GM18508 (cell line): ENCODE measurements around the gene PRKCD.

ENCODE experiments used
- ATAC-seq: cut with Tn5 transposase; IDR thresholded peaks from one replicate; pipeline ENCODE4 v1.9.1; 2021; ENCODE audit warnings: moderate number of reproducible peaks; ENCODE audit not compliant: insufficient read depth, unreplicated experiment

The PRKCD gene

DNA sequence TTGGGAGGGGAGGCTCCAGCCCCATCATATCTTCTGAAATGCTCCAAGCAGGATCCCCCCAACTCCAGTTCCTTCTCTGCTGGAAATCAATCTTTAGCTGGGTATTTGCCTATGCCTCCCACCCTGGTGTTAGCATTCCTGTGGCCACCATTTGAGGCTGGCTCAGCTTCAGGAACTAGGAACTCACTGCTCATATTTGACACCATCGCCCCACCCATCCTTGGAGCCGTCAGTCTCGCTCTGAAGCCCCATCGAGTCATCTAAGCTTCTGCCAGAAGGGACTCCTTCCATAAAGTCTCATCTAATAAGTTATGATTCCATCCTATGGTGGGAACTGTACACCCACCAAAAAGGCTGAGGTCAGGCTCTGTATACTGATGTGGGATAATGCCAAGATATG lies 26.4 kb downstream of the PRKCD start:
- no peak for ATAC-seq

DNA sequence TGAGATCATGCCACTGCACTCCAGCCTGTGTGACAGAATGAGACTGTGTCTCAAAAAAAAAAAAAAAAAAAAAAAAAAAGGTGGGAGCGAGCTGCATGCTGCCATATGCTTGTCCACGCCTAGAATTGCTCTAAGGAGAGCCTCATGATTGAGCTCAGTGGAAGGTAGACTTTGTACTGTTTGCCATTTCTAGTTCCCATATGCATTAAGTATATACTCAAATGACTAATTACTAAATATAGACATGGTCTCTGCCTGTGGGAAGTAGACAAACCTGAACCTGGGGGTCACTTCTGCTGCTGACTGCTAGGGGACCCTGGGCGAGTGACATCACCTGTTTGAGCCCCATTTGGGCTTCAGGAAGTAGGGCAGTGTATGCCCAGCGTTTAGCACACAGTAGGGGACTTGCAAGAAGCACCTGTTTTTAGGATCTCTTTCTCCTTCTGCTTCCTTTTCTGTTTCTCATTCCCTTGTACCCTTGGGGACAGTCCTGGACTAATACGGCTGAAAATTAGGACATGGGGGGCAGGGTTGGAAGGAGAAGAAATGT lies 27.2 kb downstream of the PRKCD start:
- ATAC-seq = no peak

DNA sequence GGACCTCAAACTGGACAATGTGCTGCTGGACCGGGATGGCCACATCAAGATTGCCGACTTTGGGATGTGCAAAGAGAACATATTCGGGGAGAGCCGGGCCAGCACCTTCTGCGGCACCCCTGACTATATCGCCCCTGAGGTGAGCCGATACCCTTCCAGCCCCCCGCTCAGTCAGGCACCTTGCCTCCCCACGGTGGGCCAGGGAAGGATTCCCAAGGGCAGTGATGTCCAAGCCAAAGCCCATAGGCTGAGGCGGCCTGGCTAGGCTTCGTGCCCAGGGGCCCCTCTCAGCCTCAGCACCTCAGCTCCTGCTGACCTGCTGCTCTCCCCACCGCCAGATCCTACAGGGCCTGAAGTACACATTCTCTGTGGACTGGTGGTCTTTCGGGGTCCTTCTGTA lies 27.7 kb downstream of the PRKCD start:
- no peak for ATAC-seq

DNA sequence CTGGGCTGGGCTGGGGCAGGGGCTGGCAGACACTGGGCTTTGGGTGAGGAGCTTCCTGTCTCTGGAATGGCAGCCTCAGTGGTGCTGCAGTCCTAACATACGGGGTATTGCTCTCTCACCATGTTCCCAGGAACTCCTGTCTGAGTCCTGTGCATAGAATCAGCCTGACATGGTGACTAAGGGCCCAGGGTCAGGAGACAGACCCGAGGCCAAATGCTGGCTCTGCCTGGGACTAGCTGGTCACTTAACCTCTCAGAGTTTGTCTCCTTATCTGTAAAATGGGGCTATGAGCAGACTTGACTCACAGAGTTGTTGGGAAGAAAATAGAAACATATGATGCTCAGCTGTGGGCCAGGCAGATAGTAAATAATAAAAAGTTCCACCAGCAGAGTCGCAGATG lies 28.3 kb downstream of the PRKCD start:
- ATAC-seq = no peak

DNA sequence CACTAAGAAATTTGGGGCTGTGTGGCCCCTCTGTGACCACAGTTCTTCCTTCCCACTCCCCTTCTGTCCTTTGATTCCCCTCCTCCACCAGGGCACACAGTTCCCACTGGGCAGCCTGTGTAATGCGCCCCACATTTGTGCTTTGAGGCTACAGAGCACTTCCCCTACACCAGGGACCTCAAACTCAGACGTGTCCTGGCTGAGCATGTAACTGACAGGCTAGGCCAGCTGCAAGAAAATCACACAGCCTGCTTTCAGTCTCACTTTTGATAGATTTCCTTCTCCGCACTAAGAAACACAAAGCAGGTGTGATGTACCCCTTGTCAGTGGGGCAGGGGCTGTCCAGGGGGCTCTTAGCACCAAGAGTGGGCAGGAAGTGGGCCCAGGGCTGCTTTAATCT lies 29.6 kb downstream of the PRKCD start:
- ATAC-seq = no peak

DNA sequence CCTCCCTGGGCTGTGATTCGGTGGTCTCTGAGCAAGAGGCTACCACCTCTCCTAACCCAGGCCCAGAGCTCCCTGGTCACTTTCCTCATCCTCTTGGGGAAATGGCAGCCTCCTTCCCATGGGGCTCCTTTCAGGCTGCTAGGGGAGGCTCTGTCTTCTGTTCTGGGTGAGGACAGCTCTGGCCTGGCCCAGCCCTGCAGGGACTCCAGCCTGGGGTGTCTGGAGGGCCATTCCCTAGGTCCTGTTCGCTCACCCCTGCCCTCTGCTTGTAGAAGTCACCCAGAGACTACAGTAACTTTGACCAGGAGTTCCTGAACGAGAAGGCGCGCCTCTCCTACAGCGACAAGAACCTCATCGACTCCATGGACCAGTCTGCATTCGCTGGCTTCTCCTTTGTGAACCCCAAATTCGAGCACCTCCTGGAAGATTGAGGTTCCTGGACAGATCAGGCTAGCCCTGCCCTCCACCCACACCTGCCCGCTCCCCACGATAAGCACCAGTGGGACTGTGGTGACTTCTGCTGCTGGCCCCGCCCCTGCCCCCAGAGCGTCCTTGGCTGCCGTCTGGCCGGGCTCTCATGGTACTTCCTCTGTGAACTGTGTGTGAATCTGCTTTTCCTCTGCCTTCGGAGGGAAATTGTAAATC lies 30.9 kb downstream of the PRKCD start:
- ATAC-seq = no peak

DNA sequence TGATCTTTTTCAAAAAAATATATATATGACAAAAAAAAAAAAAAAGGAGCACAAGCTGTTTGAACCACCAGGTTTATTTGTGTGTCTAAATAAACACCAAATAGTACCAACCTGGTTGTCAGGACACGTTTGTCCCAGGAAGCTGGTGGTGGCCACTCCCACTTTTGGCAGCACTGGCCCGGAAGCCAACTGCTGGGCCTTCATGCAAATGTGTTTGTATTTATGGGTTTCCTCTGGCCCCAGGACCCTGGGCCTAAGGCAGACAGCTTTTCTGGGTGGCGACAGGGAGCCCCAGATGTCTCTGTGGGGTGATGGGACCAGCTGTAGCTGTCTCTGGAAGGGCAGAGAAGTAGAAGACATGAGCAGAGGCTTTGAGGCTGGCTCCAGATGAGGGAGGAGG lies 31.6 kb downstream of the PRKCD start:
- no peak for ATAC-seq

DNA sequence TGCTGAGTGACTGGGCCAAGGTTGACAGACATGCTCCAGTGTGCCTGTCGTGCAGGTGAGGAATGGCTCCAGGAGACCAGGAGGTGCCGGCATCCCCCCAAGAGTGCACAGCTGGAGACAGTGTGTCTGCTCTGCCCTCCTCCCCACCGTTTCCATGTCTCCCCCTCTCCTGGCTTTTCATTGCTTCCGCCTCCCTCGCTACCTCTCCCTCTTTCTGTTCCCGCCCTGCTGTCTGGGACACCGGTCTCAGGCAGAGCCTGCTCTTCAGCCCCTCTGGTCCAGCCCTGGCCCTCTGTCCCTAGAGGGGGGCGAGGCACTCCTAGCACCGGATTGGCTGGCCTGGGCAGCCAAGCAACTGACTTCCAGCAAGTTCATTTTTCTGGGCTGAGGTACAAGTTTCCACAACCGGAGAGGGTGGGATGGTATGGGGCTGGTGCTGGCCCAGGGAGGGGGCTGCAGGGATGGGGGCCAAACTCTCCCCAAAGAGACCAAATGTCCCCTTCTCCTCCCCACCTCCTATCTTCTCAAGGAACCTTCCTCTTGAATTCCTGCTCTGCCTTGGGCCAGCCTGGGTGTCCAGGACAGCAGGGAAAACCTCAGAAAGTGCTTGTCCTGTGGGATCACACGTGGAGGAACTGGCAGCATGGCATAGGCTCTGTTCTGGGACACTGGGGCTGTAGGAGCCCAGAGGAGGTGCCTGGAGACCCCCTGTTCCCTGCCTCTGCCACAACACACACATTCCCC lies 32.6 kb downstream of the PRKCD start:
- ATAC-seq = no peak

DNA sequence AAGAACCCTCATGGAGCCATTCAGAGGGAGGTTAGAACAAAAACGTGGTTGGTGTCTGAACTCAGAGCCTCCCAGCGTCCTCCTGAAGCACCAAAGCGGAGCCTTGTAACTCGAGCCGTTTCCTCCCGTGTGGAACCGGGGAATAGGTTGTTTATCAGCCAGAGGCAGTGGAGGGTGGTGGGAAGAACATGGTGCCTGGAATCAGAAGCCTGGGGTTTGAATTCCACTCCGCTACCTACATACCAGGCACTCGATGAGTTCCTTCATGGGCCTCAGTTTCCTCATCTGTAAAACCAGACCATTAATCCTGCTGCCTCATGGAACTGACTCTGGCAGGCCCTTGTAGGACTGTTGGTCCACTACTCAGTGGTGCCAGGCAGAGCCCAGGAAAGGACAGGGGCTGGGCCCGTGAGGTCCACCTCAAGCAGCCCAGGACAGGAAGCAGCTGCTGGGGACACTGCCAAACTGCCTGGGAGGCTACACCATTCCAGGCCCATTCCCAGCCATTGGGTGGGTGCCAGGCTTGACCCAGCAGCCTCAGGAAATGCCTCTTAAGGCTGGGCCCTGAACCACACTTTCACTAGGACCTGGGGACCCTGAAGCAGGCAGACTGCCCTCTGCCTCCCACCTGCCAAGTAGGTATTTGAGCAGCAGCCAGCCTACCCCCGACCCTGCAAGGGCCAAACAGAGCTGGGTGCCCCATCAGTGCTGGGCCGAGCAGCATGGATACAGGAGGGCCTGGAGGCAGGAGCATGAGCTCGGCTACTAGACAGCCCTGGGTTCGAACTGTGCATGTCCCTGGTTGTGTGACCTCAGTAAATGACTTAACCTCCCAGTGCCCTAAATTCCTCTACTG lies 33.4 kb downstream of the PRKCD start:
- no peak for ATAC-seq

DNA sequence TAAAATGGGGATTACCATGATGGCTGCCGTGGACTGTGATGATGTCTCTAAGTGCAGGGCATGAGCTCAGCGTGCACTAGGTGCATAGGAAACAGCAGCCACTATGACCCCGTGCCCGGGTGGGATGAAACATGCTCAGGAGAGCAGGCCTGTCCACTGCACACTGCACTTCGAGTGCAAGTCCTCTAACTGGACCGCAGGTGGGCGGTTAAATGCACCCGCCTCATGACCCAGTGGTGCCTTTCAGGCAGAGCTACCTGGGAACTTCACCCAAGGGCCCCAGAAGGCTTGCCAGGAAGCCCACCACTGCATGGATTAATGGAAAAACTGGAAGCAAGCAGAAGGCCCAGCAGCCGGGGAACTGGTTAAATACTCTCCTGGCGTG lies 34.0 kb downstream of the PRKCD start:
- no peak for ATAC-seq

DNA sequence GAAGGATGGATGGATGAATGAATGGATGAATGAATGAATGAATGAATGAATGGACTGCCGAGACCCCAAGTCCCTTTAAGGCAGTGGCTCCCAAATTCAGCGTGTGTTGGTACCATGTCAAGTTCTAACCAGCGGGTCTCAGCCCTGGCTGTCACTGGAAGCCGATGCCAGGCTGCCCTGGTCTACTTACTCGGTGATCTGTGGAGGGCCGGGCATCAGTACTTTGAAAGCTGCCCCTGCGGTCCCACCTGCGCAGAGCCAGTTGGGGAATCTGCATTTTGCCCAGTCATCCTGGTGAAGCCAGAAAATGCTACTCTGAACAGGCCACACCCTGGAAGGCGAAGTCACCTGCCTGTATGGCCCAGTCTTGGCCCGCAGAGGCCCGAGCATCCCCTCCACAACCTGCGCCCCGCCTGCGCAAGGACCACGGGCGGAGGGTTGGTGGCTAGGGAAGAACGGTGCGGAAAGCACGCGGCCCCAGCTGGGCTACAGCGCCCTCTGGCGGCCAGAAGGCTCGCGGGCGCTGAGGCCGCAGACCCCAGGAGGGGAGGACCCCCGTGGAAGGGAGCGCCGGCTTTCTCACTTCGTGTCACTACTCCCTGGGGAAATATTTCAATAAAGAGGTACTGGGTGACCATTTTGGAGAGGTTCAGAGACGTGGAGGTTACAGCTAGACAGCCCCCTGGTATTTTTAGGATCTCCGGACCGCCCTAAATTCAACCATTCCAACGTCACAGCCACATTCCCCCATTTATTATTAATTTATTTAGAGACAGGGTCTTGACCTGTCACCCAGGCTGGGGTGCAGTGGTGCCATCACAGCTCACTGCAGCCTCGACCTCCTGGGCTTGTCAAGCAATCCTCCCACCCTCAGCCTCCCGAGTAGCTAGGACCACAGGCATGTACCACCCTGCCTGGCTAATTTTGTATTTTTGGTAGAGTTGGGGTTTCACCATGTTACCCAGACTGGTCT lies 34.9 kb downstream of the PRKCD start:
- ATAC-seq = no peak

DNA sequence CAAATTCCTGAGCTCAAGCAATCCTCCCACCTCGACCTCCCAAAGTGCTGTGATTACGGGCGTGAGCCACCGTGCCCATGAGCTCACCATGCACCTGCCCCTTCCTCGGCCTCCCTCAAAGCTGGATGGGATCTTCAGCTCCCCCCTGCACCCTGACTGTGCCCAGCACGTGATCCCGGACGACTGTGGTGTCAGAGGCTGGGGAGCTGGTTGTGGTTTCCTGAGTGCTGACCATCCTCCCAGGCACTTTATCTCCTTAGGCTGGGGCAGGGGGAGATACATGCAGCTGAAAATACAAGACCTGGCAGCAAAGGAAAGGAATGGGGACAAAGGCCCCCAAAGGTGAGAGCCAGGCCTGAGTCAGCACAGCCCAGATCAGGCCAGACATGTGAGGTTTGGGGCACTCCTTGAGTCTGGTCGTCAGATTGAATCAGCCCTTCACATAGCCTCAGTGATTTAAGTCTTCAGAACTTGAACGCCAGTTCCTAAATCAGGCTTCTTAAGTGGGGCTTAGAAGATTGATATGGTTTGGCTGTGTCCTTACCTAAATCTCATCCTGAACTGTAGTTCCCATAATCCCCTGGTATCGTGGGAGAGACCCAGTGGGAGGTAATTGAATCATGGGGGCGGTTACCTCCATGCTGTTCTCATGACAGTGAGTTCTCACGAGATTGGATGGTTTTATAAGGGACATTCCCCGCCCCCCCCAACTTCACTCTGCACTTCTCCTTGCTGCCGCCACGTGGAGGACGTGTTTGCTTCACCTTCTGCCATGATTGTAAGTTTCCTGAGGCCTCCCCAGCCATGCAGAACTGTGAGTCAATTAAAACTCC lies 35.8 kb downstream of the PRKCD start:
- ATAC-seq = no peak

DNA sequence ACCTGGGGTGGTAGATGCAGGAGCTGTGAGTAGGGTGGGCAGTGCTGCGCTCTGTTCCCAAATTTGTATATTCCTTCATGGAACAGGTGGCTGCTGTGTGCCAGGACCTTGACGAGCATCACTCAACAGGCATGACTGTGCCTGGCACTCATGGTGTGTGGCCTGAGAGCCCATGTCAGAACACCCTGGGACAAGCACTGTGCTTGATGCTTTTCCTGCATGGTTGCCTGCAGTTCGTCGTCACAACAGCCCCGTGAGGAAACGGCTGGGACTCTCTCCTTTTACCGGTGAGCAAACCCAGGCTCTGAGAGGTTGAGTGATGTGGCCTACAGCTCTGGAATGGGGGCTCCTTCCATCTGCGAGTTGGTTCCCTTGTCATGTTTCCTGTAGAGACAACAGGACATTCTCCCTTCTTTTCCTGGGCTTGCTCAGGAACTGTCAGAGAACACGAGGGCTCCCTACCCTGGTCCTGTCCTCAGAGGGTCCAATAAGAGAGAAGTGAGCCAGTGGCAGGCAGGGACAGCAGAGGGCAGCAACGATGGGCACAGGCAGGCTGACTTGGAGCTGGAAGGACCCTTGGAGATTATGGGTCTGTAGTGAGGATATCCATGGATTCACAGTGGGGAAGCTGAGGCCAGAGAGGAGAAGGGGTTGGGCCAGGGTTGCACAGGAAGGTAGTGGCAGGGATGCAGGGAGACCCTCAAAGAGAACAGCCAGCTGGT lies 37.4 kb downstream of the PRKCD start:
- no peak for ATAC-seq

DNA sequence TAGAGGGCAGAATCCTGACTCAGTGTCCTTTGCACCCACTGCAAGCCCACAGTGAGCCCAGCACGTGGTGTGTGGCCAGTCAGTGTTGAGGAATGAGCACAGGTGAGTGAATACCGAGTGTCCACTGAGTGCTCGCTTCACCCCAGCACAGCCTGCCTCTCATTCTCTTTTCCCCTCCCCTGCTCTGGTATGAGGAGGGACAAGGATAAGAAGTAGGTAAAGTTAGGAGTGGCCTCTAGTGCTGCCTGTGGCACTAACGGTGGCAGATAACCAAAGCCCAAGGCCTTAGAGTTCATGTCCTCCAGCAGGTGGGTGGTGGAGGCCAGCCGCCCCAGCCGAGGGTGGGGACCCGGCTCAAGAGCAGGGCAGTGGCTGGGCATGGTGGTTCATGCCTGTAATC lies 38.0 kb downstream of the PRKCD start:
- ATAC-seq = no peak

DNA sequence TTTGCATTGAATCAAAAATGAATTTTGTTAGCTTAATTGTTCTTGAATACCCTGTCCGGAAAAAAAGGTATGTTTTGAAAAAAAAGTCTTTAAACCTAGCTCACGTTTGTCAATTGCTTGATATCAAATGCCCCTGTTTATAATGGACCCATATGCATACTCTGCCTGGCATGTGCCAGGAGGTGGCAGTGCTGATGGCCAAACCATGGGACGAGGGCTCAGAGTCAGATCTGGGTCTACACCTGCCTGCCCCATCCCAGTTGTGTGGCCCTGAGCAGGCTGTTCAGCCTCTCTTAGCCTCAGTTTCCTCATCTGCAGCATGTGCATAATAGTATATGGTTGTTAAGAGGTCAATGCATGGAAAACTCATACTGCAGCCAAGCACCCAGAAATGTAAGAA lies 38.8 kb downstream of the PRKCD start:
- no peak for ATAC-seq

DNA sequence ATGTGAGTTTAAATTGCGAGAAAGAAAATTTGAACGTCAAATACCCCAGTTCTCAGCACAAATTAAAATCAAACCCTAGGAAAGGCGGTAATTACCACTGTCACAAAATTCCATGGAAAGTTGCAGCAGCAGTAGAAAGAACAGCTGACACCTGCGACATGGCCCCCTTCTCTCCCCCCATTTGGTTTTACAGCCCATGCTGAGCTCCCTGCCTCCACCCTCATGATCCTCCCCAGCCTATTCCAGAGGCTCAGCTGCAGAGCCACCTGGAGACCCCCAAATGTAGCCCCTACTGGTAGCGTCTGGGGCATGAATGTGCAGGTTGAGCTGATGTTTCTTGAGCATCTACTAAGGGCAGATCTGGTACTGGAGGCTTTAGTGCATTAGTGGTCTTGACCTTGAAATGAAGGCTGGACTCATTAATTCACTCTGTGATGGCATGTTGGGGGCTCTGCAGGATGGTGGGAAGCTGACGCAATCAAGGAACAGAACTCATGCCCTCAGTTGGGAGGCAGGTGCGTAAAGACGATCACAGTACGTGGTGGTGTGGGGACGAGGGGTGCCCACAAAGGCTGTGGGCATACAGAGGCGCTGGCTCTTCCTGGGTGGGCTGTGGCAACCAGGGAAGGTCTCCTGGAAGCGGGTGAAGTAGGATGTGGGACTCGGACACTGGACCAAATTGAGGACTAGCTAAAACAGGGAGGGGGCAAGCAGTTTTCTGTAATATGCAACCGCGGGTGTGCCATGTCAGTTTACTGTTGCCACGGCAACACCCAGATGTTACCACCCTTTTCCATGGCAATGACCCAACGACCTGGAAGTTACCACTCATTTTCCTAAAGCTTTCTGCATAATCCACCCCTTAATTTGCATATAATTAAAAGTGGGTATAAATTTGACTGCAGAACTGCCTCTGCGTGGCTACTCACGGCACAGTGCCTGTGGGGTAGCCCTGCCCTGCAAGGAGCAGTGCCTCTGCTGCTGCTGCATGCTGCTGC lies 39.8 kb downstream of the PRKCD start:
- no peak for ATAC-seq

DNA sequence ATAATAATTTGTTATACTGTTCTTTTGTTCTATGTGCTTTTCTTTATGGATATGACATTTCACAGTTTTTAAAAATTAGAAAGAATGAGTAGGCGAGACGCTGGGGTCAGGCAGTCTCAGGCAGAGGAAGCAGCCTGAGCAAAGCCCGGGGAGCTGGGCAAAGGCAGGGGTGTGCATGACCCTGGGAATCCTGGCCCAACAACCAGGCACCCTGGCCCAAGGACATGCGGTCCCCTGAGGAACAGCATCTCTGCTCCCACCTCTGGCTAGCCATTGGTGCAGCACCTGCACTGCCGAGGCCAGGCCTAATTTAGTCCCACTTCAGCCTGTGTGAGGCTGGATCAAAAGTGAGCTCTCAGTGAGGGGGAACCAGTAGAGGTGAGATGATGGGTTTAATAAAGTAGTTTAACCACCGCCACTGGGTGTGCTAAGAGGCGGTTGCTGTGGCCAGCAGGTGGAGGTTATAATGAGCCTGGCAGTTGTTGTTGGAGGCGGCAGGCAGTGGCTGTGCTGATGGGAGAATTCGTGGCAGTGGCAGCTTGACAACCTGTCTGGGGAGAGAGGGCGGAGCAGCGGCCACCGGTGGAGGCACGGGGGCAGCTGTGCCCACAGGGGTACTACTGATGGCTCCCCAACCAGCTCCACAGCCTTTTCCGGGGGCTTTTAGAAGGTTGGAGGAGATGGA lies 41.5 kb downstream of the PRKCD start:
- ATAC-seq = no peak
